HEK293 (cell line): ENCODE measurements around the gene GPR107.

Experiments
- SALL2 ChIP-seq: fragments of 450-650 bp; formaldehyde crosslinking; IDR thresholded peaks from 2 replicates; pipeline ENCODE4 v1.5.0; 2017; ENCODE audit warnings: missing biosample characterization, mild to moderate bottlenecking, missing genetic modification characterization, borderline replicate concordance
- ZNF426 ChIP-seq: fragments of 450-650 bp; formaldehyde crosslinking; IDR thresholded peaks from 2 replicates; pipeline ENCODE4 v1.5.1; 2017; ENCODE audit warnings: missing biosample characterization, missing genetic modification characterization, mild to moderate bottlenecking, inconsistent platforms, moderate library complexity
- ZNF510 ChIP-seq: fragments of 450-650 bp; formaldehyde crosslinking; IDR thresholded peaks from 2 replicates; pipeline ENCODE4 v1.5.1; 2018; ENCODE audit warnings: mild to moderate bottlenecking, missing genetic modification characterization, missing biosample characterization; ENCODE audit not compliant: insufficient replicate concordance
- ZNF677 ChIP-seq: fragments of 450-650 bp; IDR thresholded peaks from 2 replicates; pipeline ENCODE4 v1.5.0; 2018; ENCODE audit warnings: missing biosample characterization, mild to moderate bottlenecking, missing genetic modification characterization, moderate library complexity
- ZSCAN30 ChIP-seq: fragments of 450-650 bp; IDR thresholded peaks from 2 replicates; pipeline ENCODE4 v1.5.1; 2018; ENCODE audit warnings: missing biosample characterization, mild to moderate bottlenecking, missing genetic modification characterization, moderate library complexity
- TF ChIP-seq, protein P1 (sequence below): fragments of 450-650 bp; formaldehyde crosslinking; IDR thresholded peaks from 2 replicates; pipeline ENCODE4 v1.5.1; 2016; ENCODE audit warnings: missing biosample characterization, missing genetic modification characterization
- TF ChIP-seq, protein P2 (sequence below): fragments of 450-650 bp; formaldehyde crosslinking; IDR thresholded peaks from 2 replicates; pipeline ENCODE4 v1.5.1; 2016; ENCODE audit warnings: missing biosample characterization, missing genetic modification characterization

DNA sequence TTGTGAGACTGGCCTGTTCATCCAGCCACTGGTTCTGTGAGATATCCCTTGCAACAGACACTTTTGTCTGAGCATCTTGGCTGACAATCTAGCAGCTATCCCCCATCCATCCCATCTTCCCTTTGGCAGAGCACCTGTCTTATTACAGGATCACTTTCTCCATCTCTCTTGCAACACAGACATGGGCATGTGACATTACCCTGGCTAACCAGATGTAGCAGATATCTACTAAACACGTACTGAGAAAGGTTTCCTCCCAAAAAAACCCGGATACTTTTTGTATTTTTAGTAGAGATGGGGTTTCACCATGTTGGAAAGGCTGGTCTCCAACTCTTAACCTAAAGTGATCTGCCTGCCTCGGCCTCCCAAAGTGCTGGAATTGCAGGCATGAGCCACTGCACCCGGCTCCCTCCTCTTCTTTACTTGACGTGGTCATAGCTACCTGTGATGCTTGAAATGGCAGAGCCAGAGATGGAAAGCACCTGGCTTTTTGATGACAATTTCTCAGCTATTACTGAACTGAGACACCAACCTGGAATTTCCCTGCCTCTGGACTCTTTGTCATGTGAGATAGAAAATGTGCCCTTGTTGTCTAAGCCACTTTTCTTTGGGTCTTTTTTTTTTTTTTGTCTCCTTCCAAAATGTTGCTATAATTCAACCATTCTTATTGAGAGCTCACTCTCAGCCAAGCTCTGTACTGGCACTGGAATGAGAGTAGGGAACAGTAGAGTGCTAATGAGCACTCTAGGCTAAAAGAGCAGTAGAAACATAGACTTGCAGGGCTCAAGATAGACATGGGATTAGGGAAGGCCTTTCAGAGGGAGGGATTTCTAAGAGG, 43.3 kb upstream of the GPR107 start:
- no peak for TF ChIP-seq ZSCAN30 (tag by site-specific recombination)
- TF ChIP-seq ZNF510 (tag by site-specific recombination) = no peak
- TF ChIP-seq ZNF677 (tag by site-specific recombination) = no peak
- TF ChIP-seq SALL2 (tag by site-specific recombination) = no peak
- TF ChIP-seq, protein P1, sequence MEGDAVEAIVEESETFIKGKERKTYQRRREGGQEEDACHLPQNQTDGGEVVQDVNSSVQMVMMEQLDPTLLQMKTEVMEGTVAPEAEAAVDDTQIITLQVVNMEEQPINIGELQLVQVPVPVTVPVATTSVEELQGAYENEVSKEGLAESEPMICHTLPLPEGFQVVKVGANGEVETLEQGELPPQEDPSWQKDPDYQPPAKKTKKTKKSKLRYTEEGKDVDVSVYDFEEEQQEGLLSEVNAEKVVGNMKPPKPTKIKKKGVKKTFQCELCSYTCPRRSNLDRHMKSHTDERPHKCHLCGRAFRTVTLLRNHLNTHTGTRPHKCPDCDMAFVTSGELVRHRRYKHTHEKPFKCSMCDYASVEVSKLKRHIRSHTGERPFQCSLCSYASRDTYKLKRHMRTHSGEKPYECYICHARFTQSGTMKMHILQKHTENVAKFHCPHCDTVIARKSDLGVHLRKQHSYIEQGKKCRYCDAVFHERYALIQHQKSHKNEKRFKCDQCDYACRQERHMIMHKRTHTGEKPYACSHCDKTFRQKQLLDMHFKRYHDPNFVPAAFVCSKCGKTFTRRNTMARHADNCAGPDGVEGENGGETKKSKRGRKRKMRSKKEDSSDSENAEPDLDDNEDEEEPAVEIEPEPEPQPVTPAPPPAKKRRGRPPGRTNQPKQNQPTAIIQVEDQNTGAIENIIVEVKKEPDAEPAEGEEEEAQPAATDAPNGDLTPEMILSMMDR = no peak
- TF ChIP-seq, protein P2, sequence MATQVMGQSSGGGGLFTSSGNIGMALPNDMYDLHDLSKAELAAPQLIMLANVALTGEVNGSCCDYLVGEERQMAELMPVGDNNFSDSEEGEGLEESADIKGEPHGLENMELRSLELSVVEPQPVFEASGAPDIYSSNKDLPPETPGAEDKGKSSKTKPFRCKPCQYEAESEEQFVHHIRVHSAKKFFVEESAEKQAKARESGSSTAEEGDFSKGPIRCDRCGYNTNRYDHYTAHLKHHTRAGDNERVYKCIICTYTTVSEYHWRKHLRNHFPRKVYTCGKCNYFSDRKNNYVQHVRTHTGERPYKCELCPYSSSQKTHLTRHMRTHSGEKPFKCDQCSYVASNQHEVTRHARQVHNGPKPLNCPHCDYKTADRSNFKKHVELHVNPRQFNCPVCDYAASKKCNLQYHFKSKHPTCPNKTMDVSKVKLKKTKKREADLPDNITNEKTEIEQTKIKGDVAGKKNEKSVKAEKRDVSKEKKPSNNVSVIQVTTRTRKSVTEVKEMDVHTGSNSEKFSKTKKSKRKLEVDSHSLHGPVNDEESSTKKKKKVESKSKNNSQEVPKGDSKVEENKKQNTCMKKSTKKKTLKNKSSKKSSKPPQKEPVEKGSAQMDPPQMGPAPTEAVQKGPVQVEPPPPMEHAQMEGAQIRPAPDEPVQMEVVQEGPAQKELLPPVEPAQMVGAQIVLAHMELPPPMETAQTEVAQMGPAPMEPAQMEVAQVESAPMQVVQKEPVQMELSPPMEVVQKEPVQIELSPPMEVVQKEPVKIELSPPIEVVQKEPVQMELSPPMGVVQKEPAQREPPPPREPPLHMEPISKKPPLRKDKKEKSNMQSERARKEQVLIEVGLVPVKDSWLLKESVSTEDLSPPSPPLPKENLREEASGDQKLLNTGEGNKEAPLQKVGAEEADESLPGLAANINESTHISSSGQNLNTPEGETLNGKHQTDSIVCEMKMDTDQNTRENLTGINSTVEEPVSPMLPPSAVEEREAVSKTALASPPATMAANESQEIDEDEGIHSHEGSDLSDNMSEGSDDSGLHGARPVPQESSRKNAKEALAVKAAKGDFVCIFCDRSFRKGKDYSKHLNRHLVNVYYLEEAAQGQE (tag by site-specific recombination) = no peak
- no peak for TF ChIP-seq ZNF426
